ENCODE results near the gene SGSM2.

The SGSM2 gene

DNA sequence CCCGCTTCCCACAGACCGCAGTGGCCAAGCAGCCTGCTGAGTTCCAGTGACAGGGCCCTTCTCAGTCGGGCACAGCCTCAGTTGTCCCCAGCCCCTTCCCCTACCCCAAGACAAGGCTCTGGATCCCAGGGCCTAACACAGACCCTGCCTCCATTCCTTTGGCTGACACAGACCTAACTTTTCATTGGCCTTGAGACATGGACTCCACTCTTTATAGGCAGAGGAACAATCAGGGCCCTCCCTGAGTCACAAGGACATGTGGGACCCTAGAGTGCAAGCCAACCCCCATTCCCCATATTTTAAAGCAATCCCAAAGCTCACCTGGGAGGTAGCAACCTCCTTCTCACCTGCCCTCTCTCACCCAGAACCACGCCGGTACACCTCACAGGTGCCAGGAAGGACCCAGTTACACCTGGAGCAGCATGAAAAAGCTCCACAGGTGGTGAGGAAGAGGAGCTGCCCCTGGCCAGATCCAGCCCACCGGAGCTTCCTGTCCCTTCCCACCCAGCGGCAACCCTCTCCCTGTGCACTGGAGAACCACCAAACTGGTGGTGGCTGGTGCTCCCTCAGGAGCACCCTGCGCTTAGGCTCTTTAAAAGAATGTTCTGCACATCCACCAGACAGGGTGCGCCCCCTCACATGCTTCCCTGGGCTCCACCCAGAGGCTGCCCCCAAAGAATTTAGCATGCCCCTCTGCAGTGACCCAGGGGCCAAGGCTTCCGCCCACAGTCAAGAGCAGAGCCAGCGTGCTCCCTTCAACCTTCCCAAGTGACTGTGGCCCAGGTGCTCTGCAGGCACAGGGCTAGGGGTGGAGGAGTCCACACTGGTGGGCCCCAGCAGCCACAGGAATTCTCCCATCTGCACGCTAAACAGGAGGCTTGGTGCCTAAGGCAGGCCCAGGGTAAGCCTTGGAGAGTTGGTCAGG is 60.2 kb downstream of the SGSM2 start:
- no peak overlapping the region for H3K4me3 ChIP-seq (ENCODE audit: low read depth, low read length)

DNA sequence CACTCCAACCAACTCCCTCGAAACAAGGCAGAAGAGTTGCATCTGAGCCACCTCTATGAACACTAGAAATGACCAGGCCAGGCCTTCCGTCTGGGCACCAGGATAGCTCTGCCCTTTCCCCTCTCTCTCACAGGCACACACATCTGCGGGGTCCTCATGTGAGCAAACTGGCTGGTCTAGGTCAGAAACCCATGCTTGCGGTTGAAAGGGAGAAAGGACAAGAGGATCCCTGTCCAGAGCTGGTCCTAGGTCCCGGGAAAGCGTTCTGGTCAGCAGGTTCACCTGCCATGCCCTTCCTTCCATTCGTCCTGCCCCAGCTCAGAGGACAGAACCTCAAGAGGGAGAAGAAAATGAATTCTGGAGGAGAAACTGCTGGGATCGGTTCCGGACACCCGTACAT is 60.9 kb downstream of the SGSM2 start:
- H3K4me3 ChIP-seq (ENCODE audit: low read depth, low read length) = peak overlapping the region; percentile 51

DNA sequence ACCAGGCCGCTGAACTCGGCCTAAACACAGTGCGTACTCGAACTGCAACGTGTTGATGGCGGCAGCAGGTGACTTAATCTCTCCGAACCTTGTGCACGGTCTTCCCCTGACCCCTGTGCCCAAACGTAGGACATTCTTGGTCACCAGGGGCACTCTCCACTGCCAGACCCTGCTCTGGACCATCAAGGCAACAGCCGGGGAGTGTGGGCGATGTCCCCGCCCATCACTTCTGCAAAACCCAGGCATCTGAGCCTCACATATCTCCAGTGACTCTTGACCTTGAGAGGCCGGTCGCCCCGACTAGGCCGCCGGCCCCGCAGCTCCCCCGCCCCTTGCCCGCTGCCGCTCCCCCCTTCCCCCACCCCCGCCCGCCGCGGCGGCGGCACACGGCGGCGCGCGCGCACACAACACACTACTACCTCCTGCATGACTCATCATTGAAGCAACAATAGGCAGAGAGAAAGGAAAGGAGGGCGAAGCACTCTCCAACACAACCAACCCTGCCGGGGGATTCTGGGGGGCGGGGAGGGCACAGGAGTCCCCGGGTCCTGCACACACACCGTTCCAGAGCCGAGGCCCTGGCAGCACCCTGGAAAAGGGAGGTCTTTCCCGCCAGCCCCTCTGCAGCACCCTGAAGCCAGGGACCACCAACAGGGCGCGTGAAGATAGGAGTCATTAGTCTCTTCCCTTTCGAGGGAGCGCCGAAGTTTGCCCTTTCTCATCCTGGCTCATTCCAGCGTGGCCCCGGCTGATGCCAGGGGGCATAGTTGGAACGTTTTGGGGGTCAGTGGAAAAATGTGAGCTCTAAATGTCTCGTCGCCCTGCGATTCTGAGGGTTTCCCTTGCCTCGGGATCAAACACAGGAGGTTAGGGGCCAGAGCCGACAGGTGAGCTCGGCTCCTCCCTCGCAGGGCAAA is 61.6 kb downstream of the SGSM2 start:
- H3K4me3 ChIP-seq (ENCODE audit: low read depth, low read length) = peak overlapping the region; percentile 86

DNA sequence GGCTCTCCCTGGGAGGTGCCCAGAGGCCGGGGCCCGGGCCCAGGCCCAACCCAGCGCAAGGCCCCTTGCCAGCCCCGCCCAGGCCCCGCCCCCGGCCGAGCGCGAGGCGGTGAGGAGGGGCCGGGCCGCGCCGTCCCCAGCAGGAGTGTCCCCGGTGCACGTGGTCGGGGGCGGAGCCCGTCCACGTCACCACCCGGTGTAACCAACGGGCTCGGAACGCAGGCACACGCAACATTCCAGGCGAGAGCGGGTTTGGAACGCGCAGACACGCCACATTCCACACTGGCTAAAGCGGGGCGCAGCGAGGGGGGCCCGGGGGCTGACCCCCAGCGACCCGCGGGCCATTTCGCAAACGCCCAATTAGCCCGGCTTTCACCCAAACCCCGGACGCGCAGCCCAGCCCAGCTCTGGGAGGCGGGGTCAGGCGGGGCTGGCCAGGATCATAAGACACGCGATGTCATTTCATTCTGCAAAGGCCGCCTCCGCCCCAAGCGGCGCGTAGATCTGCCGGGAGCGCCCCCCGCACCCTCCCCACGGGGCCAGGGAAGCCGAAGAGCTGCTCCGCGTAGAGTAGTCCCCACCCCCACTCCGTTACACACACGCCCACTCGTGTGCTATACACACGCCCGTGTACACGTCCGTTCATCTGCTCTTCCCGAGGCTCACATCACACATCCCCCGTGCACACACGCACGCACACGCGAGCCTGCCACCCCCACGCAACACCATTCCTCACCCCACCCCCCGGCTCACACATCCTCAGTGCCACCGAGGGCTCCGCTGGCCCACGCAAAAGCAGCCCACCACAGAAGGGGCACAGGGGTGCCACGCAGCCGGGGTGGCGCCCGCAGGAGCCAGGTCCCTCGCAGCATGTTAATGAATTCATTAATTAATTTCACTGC is 62.5 kb downstream of the SGSM2 start:
- peak overlapping the region; percentile 94 for H3K4me3 ChIP-seq (ENCODE audit: low read depth, low read length)

DNA sequence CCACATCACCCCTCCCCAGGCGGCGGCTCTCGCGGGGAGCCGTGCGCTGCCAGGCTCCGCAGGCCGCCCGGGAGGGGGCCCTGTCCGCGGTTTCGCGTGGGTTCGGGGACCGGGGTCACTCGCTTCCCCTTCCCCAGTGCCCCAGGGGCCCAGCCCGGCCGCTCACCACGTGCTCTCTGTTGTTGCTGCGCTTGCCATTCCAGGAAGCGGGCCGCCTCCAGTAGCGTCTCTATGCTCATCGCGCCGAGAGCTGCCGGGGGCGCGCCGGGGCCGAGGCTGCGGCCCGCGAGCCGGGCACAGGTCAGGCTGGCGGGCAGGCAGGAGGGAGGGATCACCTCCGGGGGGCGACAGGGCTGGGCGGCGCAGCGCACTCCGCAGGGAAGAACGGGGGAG is 63.2 kb downstream of the SGSM2 start:
- H3K4me3 ChIP-seq (ENCODE audit: low read depth, low read length) = peak overlapping the region; percentile 94

DNA sequence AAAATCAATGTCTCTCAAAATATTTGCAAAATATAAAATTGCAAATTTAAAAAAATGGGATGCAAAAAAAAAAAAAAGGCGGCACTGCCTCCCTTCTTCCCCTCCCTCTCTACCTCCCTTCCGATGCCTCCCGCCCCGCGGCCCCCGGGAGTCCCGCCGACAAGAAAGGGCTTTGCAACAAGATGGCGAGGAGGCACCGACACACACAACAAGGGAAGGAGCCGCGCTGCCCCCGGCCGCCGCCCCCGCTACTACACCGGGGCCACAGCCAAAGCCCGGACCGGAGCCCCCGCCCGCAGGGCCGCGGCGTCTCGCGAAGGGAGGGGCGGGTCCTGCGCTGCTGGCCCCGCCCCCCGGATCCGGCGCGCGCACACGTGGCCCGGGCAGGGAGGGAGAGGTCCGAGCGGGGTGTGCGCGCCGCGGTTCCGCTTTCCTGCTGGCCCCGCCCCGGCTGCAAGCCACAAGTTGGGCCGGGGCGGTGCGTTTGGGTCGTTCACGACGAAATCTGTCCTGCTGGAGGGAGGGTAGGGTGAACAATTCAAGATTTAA is 63.6 kb downstream of the SGSM2 start, which contains the start of gene MNT:
Gene MNT, minus strand, starts transcription at position 184 of the 549 bp plus-strand sequence. CDS start 348 bp downstream, outside the sequence.
- peak within 1 kb of the TSS; percentile 94 for H3K4me3 ChIP-seq (ENCODE audit: low read depth, low read length)

DNA sequence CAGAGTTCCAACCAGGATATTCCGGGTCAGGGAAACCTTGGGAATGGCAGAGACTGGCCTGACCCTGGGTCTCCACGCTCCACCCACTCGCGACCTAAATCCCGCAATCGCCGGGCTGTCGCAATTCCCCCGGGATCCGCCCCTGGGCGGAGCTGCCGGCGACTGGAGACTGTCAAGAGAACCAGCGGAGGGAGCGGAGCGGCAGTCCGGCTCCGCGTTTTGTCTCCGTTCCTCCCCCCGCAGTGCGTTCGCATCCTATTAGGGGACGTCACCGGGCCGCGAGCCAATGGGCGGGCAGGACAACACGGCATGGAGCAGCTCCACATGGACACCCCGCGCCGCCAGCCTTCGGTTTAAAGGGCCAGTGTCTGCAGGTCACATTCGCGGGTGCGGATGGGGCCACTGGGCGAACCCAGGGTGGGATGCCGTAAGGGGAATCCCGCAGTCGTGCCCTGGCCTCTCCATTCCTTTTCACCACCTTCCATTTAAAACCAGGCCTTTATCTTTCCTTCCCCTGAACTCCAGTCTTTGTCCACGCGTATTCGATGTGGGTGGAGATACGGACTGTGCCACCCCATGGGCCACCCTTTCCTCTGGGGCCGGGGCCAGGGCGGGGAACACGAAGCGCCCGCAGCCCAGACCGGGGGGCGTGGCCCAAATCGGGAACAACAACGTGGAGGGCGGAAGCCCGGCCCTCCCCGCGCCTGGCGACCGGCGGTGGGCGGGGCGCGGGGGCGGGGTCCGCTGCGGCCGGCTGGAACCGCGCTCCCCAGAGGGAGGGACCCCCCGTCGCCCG is 64.3 kb downstream of the SGSM2 start:
- peak overlapping the region; percentile 78 for H3K4me3 ChIP-seq (ENCODE audit: low read depth, low read length)

DNA sequence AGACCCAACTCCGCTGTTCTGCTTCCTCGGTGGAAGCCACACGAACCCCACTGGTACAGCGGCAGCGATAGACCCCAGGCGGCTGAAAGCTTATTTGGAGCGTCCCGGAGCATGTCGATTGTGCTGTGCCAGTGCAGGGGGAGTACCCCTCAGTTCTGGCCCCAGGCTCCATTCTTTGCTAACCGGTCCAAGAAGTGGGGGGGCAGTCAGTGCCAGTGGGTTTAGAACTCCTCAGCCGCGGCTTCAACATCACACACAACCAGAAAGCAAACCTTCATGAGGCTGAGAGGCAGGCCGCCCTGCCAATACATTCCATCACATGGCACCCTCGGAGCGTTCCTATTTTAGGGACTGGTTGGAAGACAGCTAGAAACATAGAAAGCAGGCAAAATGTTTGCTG is 65.2 kb downstream of the SGSM2 start:
- H3K4me3 ChIP-seq (ENCODE audit: low read depth, low read length) = peak overlapping the region; percentile 61

DNA sequence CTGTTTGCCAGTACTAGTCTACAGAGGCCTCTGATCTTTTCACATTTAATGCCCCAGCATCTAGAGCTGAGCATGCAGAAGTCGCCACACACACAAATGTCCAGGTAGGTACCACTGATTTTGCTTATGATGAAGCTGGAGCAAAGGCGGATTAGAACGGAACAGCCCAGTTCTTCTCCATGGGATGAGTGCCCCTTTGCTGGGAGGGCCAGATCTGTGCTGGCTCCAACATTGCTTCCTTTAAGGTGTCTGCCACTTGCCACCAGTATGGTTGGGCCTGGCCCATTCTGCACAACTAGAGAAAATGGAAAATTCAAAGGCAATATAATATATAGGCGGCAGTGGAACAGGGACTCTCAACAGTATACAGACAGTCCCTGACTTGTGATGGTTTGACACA is 65.7 kb downstream of the SGSM2 start:
- H3K4me3 ChIP-seq (ENCODE audit: low read depth, low read length) = no peak overlapping the region

DNA sequence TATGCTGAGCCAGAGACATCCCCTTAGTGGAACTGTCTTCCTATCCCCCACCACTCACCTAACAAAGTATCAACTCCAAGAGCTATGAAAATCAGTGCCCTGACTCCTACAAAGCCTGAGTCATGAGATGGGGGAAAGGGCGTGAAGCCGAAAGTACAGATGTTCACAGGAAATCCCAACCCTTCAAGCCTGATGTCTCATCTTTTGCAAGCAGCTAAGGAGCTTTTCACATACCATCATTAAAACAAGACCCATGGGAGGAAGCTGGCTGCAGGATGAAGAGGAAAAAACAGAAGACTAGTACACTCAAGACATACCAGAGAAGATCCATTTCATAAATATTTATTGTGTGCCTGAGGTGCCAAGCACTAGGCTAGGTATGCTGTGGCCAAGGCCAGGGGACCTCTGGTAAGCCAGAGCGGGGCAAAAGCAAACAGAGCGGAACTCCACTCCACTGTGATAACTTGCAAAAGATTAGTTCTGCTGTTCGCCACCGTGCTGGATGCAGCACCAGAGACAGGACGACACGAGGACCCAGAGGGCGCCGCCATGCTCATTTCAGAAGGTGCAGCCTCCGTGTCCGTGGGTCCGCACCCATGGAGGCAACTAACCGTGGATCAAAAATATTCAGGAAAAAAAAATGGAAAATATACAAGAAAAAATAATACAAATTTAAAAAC is 68.1 kb downstream of the SGSM2 start:
- H3K4me3 ChIP-seq (ENCODE audit: low read depth, low read length) = no peak overlapping the region

DNA sequence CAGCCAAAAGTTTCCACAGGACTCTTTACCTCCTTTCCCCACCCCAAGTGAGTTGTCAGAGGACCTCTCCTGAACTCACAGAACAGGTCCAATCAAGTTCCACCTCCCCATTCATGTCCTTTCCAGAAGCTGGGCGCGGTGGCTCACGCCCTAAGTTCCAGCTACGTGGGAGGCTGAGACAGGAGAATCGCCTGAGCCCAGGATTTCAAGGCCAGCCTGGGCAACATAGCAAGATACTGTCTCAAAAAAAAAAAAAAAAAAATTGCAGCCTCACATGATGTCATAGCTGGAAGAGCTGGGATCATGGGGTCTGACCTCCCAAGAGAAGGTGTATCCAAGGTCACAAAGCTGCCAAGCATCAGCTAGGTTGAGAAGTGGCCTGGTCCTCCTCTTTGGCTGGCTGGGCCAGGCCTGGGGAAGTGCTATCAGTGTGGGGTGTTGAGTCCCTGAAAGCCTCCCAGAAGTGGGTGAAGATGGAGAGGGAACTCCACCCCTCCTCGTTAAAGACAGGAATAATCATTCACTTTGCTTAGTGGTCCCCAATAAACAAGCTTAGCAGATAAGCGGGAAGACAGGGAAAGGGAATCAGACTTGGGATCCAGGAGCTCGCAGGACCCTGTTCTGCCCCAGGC is 69.1 kb downstream of the SGSM2 start:
- no peak overlapping the region for H3K4me3 ChIP-seq (ENCODE audit: low read depth, low read length)

DNA sequence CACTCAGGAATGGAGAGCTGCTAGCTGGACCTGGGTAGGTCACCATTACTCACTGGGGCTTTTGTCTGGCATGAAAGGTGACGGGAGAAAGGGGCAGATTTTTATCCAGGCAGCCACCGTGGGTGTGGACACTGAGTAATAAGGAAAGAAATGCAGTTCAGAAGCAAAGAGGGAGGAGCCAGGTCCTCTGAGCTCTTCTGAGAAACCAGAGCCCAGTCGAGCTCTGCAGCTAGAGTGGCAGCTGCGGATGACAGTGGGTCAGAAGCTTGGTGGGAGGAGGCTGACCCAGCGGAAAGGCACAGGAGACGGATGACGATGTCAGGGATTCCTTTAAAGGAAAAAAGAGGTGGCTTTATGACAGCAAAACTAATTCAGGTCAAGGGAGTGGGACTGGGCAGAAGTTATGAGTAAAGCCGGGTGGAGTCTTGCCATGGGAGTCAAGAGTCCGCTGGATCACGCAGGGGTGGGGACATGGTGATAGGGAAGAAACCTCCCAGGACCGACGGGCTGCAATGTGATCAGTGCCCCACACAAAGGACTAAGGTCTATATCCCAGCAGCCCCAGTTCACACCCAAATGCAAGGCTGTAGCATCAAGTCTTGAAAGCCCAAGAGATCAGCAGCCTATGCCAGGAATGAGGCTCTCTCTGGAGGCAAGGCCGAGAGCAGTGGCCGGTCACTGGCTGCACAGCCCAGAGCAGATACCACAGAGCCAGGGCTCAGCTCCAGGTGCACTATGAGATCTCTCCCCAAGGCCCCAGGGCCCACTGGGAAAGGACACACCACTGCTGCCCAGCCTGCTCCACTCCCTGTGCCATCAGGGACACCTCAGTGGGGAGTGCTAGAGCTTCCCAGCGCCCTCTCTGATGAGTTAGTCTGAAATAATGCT is 69.8 kb downstream of the SGSM2 start:
- H3K4me3 ChIP-seq (ENCODE audit: low read depth, low read length) = no peak overlapping the region

DNA sequence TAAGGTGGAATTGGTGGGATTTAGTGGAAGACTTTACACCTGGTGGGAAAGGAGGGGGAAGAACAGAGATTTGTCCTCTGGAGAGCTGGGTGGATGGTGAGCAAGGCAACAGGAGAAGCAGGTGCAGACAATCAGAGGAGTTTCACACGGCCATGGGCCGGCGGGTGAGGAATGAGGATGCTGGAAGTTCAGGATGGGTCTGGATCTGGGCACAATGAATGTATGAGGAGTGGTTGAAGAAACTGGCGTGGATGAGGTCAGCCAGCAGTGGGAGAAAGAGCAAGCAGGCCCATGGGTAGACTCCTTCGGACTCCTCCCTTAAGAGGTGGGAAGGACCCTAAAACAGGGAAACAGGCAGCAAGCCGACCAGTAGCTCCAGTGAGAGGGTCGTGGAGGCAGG is 73.7 kb downstream of the SGSM2 start:
- no peak overlapping the region for H3K4me3 ChIP-seq (ENCODE audit: low read depth, low read length)

DNA sequence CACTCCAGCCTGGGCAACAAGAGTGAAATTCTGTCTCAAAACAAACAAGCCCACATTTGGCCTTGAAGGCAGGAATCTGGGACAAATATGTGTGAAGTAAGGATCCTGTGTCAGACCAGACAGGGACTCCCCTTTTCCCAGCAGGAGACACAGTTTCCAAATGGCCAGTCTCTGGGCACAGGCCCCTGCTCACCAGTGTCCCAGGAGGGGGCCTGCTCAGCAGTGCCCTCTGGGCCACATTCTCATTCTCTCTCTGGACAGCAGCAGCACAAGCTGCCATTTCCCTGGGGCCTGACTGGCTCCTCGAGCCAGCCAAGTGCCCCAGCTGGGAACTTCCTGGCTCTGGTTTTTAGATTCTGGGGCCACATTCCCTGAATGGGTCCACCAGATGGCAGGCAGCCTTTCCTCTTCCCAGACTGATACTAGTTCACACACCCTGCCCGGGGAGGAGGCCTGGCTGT is 75.3 kb downstream of the SGSM2 start:
- H3K4me3 ChIP-seq (ENCODE audit: low read depth, low read length) = no peak overlapping the region

DNA sequence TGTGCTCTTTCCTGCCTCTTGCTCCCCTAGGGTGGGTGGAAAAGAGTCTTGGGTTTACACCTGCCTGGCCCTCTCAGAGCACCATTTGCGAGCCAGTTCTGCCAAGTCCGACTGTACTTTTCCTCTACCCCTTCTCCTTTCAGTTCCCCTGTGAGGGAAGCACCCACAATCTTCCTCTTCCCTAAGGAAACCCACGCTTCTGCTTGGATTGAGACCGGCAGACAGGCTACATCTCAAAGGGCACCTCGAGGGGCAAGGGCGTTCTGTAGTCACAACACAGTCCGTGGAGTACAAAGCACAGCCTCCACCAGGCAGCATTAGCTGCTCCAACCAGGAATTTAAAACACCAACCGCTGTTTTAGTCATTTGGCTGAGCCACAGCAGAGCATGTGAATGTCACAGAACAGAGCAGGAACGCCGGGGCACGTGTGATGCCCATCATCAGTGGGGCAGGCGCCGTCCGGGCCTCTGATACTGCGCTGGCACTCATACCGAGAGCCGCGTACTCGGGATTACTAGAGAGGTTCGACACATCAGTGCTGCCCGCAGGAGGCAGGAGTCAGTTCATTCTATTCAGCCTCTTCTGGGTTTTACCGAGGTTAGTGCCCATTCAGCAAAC is 77.3 kb downstream of the SGSM2 start:
- H3K4me3 ChIP-seq (ENCODE audit: low read depth, low read length) = no peak overlapping the region

DNA sequence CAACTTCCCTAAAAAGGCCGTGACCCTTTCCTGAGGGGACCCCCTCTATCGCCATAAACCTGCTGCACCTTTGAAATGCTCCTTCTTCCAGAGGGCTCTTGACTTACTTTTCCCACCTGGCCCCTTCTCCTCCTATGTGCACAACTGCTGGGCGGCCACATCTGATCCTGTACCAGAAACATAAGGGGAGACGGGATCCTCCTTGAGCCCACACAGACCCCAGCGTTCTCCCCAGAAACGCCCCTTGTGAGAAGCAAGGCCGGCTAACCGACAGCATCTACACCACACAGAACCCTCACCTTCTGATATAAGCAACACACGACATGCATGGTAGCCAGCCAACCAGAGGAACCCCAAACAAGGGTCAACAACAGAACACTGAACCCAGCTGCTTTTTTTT is 77.8 kb downstream of the SGSM2 start:
- no peak overlapping the region for H3K4me3 ChIP-seq (ENCODE audit: low read depth, low read length)
